Measurements from ENCODE around the gene ITIH5. TPM values are rescaled to one million over a fixed set of nuclear protein-coding genes. Genes with fewer than 3 reads are reported as not detected.

The ITIH5 gene
- total RNA-seq, 1 donor from 2014 or later = not detected

DNA sequence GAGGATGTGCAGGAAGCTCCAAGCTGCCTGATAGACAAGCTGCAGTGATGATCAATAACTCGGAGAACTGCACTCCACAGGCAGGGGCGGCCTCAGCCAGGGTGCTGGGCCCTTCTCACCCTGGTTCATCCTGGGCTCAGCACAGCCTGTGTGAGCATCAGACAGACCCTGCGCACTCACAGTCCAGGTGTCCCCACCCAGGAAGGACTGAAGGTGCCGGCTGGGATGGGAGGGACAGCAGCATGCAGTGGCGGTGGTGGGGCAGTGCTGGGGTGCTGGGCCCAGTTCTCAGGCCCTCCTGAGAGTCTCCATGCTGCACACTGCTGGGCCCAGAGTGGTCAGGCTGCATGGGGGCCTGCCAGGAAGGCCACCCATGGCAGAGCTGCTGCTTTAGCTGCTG, 74.1 kb downstream of the ITIH5 start:
- TF ChIP-seq CTCF (IDR thresholded peaks at IDR 0.05) = no peak
- Mint-ChIP-seq H3K9me3 (no peaks in the 10 kb centered on the region), H3K36me3 (ENCODE audit: low read depth) (no peaks in the 10 kb centered on the region), H3K27me3 (peaks cover 6% of the 10 kb centered on the region), H3K4me1 (no peaks in the 10 kb centered on the region), H3K27ac (no peak overlapping the region), H3K4me3 (no peak overlapping the region)
- intact Hi-C loops (cut with micrococcal nuclease) = no loop called here
- ChIA-PET CTCF (no interaction called here), POLR2A (interaction anchor here (0.6 kb wide), 1 partner anchor 189 kb away, joined by 3 read pairs; no protein-coding TSS in a partner anchor)
- DNase-seq (no peak), ATAC-seq (ENCODE audit: low read depth) (no peak)

DNA sequence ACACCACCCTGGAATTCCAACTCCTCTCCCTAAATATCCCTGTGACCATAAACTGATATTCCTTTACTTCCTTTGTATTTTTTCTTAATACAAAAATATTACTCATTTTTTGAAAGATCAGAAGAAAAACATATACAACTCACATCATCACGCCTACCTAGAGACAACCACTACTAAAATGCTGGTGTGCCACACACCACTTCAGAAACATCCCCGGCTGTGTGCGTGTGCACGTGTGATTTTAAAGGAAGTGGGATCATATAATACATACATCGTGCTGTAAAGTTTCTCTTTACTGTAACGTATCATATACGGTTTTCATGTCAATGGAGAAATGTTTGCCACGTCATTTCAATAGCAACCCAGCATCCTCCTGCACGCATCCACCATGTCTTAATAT, 76.5 kb downstream of the ITIH5 start:
- H3K27ac Mint-ChIP-seq = no peak overlapping the region
- POLR2A ChIA-PET = no interaction called here

GRCh38 chr10:7589748-7590147, 77.0 kb downstream of the ITIH5 start:
- CTCF ChIA-PET = no interaction called here
- Mint-ChIP-seq H3K36me3 (ENCODE audit: low read depth) (no peaks in the 10 kb centered on the region), H3K27ac (no peak overlapping the region), H3K9me3 (no peaks in the 10 kb centered on the region), H3K27me3 (peaks cover 3% of the 10 kb centered on the region), H3K4me1 (no peaks in the 10 kb centered on the region), H3K4me3 (no peak overlapping the region)
- ATAC-seq (ENCODE audit: low read depth) (no peak), DNase-seq (no peak)
- POLR2A ChIA-PET = no interaction called here
- TF ChIP-seq CTCF (IDR thresholded peaks at IDR 0.05) = no peak
- intact Hi-C loops (cut with micrococcal nuclease) = no loop called here

More for the DNA sequence above, 76.5 kb downstream of the ITIH5 start:
- CTCF ChIA-PET = no interaction called here
- Mint-ChIP-seq H3K4me1 (no peaks in the 10 kb centered on the region), H3K27me3 (peaks cover 3% of the 10 kb centered on the region), H3K36me3 (ENCODE audit: low read depth) (no peaks in the 10 kb centered on the region), H3K9me3 (no peaks in the 10 kb centered on the region), H3K4me3 (no peak overlapping the region)
- no peak for TF ChIP-seq CTCF (IDR thresholded peaks at IDR 0.05)
- intact Hi-C loops (cut with micrococcal nuclease) = no loop called here
- DNase-seq (no peak), ATAC-seq (ENCODE audit: low read depth) (no peak)

DNA sequence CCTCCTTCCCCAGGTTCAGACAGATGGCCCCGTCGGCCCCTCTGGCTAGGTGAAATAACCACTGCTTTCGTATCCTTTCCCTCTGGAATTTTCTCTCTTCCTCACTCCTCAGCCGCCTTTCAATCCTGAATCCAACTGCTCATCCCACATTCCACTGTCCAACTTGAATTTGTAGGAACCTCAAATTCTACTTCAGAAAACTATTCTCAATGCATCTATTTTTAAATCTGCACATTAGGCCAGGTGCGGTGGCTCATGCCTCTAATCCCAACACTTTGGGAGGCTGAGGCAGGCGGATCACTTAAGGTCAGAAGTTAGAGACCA, 78.9 kb downstream of the ITIH5 start:
- Mint-ChIP-seq H3K27ac (no peak overlapping the region), H3K4me1 (no peaks in the 10 kb centered on the region), H3K27me3 (no peaks in the 10 kb centered on the region), H3K36me3 (ENCODE audit: low read depth) (no peaks in the 10 kb centered on the region), H3K9me3 (no peaks in the 10 kb centered on the region), H3K4me3 (no peak overlapping the region)
- CTCF ChIA-PET = no interaction called here
- no peak for ATAC-seq (ENCODE audit: low read depth)
- intact Hi-C loops (cut with micrococcal nuclease) = no loop called here
- POLR2A ChIA-PET = no interaction called here
- DNase-seq = no peak
- no peak for TF ChIP-seq CTCF (IDR thresholded peaks at IDR 0.05)

DNA sequence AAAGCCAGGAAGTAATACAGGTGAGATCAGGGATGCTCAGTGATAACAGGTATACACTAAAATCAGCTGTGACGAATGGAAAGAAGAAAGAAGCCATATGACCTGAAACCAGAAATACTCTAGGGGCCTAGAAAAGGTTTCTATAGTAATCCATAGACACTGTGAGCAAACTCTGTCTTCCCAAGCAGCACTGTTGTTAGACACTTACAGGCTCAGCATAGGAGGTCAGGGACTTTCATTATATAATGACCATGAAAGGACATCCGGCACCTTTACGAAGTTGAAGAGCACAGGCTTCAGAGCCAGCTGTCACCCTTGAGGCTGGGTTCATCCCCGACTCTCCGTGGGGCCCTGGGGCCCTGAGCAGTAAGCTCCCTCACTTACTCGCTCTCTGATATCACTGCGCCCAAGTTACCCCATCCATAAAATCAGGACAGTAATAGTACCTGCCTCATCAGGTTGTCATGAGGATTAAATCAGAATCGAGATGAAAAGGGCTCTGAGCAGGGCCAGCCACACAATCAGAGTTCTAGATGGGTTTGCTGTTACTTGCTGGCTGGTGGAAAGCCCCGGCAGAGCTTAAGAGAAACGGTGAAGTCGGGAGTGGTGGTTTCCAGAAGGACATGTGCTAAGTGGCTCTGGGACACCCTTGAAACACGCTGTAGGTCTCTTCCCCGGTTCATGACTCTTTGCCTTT, 79.5 kb downstream of the ITIH5 start:
- intact Hi-C loops (cut with micrococcal nuclease) = no loop called here
- DNase-seq = no peak
- ChIA-PET POLR2A (no interaction called here), CTCF (no interaction called here)
- Mint-ChIP-seq H3K4me3 (no peak overlapping the region), H3K36me3 (ENCODE audit: low read depth) (no peaks in the 10 kb centered on the region), H3K27ac (no peak overlapping the region), H3K9me3 (no peaks in the 10 kb centered on the region), H3K4me1 (no peaks in the 10 kb centered on the region), H3K27me3 (no peaks in the 10 kb centered on the region)
- ATAC-seq (ENCODE audit: low read depth) = no peak
- TF ChIP-seq CTCF (IDR thresholded peaks at IDR 0.05) = no peak

Data from activated B cell treated with CpG ODN at 0.5 μM for 24 hours (primary cell).